Cardiac fibroblast (primary cell): ENCODE measurements around the gene CPNE2.
"Not testable (repeated sequence)": the region's sequence is repeated elsewhere in the genome, so short reads cannot be mapped to it uniquely, and the experiment has no call there.

ENCODE experiments used
- DNase-seq, 2 donors: peaks; one replicate each; pipeline versions ENCODE4 v3.0.0 to v3.0.0-alpha.2; 2010; ENCODE audit warnings: low read depth in 2 of 2
- H3K4me3 ChIP-seq, 2 donors: replicated peaks in 1 of 2; 1 replicate in 1 of 2; 2 replicates in 1 of 2; pipeline ENCODE4 v1.5.1; 2011; ENCODE audit warnings: low read depth in 2 of 2, low read length in 2 of 2, mild to moderate bottlenecking in 2 of 2, moderate library complexity in 1 of 2
- CTCF ChIP-seq: IDR thresholded peaks from one replicate; pipeline ENCODE4 v1.5.1; 2011; ENCODE audit warnings: low read depth, mild to moderate bottlenecking, low read length, inconsistent platforms

Gene CPNE2

GRCh38 chr16:57069053-57069452 is 23.3 kb upstream of the CPNE2 start:
- no peak for TF ChIP-seq CTCF
- no peak for DNase-seq
- H3K4me3 ChIP-seq = no peak overlapping the region

GRCh38 chr16:57069635-57070370 is 22.6 kb upstream of the CPNE2 start:
- DNase-seq = no peak
- no peak overlapping the region for H3K4me3 ChIP-seq
- TF ChIP-seq CTCF = no peak

GRCh38 chr16:57070424-57070823 is 22.0 kb upstream of the CPNE2 start:
- DNase-seq = no peak
- TF ChIP-seq CTCF = no peak
- no peak overlapping the region for H3K4me3 ChIP-seq

- not testable (repeated sequence) for H3K4me3 ChIP-seq, DNase-seq
Observed at GRCh38 chr16:57071081-57071732, 21.2 kb upstream of the CPNE2 start.

- H3K4me3 ChIP-seq = no peak overlapping the region
- peak; percentile 67 to 82 for DNase-seq
- TF ChIP-seq CTCF = no peak
Observed at GRCh38 chr16:57071831-57072582, 20.4 kb upstream of the CPNE2 start.

GRCh38 chr16:57072616-57073275 is 19.6 kb upstream of the CPNE2 start:
- no peak for DNase-seq

More at GRCh38 chr16:57072616-57073275, 19.6 kb upstream of the CPNE2 start:
- no peak overlapping the region for H3K4me3 ChIP-seq
- TF ChIP-seq CTCF = no peak
